ENCODE measurements around the gene GLG1.
"Not testable (repeated sequence)": the region's sequence is repeated elsewhere in the genome, so short reads cannot be mapped to it uniquely, and the experiment has no call there.

GRCh38 chr16:74398212-74398895 is 208.6 kb downstream of the GLG1 start:
- TF ChIP-seq CBX2 (IDR thresholded peaks at IDR 0.05; ENCODE audit: borderline replicate concordance, low read depth); POLR2A (IDR thresholded peaks at IDR 0.05; ENCODE audit: low read length); KDM5A (IDR thresholded peaks at IDR 0.05); FOXS1 (CRISPR knock-in tag; IDR thresholded peaks at IDR 0.05); ZFP36 (IDR thresholded peaks at IDR 0.05; ENCODE audit: borderline replicate concordance, partially characterized antibody); ESRRA (IDR thresholded peaks at IDR 0.05; ENCODE audit: borderline replicate concordance, low read length); EP300 (IDR thresholded peaks at IDR 0.05); MYC (IDR thresholded peaks at IDR 0.05; ENCODE audit: borderline replicate concordance, low read length): not testable (repeated sequence)
- TF ChIP-seq, protein P1, sequence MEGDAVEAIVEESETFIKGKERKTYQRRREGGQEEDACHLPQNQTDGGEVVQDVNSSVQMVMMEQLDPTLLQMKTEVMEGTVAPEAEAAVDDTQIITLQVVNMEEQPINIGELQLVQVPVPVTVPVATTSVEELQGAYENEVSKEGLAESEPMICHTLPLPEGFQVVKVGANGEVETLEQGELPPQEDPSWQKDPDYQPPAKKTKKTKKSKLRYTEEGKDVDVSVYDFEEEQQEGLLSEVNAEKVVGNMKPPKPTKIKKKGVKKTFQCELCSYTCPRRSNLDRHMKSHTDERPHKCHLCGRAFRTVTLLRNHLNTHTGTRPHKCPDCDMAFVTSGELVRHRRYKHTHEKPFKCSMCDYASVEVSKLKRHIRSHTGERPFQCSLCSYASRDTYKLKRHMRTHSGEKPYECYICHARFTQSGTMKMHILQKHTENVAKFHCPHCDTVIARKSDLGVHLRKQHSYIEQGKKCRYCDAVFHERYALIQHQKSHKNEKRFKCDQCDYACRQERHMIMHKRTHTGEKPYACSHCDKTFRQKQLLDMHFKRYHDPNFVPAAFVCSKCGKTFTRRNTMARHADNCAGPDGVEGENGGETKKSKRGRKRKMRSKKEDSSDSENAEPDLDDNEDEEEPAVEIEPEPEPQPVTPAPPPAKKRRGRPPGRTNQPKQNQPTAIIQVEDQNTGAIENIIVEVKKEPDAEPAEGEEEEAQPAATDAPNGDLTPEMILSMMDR (IDR thresholded peaks at IDR 0.05): not testable (repeated sequence)
- TF ChIP-seq, protein P2, sequence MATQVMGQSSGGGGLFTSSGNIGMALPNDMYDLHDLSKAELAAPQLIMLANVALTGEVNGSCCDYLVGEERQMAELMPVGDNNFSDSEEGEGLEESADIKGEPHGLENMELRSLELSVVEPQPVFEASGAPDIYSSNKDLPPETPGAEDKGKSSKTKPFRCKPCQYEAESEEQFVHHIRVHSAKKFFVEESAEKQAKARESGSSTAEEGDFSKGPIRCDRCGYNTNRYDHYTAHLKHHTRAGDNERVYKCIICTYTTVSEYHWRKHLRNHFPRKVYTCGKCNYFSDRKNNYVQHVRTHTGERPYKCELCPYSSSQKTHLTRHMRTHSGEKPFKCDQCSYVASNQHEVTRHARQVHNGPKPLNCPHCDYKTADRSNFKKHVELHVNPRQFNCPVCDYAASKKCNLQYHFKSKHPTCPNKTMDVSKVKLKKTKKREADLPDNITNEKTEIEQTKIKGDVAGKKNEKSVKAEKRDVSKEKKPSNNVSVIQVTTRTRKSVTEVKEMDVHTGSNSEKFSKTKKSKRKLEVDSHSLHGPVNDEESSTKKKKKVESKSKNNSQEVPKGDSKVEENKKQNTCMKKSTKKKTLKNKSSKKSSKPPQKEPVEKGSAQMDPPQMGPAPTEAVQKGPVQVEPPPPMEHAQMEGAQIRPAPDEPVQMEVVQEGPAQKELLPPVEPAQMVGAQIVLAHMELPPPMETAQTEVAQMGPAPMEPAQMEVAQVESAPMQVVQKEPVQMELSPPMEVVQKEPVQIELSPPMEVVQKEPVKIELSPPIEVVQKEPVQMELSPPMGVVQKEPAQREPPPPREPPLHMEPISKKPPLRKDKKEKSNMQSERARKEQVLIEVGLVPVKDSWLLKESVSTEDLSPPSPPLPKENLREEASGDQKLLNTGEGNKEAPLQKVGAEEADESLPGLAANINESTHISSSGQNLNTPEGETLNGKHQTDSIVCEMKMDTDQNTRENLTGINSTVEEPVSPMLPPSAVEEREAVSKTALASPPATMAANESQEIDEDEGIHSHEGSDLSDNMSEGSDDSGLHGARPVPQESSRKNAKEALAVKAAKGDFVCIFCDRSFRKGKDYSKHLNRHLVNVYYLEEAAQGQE (IDR thresholded peaks at IDR 0.05): not testable (repeated sequence)

Data from A549 (cell line).